Measurements from ENCODE around the gene SUSD1.

DNA sequence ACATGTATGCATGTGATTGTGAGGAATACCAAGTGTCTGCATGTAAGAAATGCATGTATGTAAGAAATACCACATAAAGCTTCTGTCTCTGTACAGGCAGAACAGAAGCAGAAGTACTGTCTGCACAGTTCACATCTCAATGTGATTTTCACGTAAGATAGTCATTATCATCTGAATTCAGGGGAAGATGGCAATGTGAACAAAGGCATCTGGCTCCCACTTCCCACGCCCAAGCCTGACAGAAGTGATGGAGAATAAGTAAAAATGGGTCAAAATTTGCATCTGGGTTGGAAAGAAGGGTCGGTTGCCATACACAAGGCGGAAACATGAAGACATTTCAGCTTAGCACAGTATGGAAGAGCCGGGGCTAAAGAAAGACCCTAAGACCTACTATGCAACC lies 71.7 kb downstream of the SUSD1 start:
- TF ChIP-seq CTCF (IDR thresholded peaks at IDR 0.05; ENCODE audit: poor library complexity) (no peak), EZH2 (IDR thresholded peaks at IDR 0.05; ENCODE audit: borderline replicate concordance) (no peak)
